ENCODE measurements around the gene TDRD7.
"Not testable (repeated sequence)": the region's sequence is repeated elsewhere in the genome, so short reads cannot be mapped to it uniquely, and the experiment has no call there.

The TDRD7 gene

DNA sequence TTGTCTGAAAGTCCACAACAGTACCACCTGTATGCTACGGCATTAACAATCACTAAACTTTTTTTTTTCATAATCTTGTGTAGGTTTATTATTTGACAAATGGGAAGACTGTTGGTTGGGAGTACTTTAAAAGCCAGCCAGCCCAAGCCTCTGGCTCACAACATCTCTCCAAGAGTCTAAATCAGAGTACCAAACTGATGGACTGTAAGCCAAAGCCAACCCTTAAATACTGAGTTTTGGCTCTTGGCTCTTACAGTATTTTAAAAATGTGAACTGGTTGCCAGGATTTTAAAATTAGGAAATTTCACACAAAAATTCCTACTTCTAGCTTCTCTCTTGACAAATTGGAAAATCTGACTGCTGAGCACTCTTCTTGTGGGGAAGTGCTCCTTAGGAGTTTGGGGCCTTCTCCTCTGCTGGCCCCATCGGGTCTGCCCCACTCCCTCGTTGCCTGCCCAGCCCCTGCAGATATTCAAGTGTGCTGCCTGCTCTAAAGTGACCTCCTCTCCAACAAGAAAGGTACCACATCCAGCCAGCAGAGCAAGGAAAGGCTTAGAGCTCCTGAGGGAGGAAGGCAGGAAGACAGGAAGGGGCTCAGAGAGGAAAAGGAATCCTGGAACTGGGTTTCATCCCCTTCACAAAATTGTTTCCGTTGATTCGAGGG, 67.7 kb downstream of the TDRD7 start:
- no peak for DNase-seq

DNA sequence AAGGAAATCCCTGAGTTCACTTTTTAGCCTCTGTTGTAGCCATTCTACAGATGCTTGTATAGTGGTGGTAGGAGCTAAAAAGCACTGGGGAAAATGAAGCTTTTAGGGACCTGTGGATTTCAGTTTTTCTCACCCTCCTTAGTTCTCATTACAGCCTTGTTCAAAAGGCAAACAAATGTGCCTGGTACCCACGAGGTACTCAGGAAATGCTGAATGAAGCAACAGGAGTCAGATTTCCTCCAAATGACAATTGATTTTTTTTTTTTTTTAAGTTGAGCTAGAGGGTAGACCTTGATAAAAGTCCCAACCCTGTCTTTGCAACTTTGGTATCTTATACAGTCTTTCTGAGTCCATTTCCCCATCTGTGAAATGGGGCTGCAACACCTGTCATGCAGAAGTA, 68.3 kb downstream of the TDRD7 start:
- no peak for DNase-seq

DNA sequence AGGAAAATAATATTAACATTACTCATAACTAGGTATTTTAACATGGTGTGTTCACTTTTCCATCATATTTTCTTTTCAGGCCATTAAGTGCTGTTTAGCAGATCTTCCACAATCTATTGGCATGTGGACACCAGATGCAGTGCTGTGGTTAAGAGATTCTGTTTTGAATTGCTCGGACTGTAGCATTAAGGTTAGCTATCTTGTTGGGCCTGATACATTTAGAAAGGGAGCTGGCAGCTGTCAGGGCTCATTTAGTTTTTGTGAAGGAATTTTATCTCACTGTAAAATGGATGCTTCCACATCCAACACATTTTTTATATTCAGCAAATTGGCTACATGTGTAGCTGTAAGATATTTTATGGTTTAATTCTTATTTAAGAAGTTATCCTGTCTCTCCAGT, 68.9 kb downstream of the TDRD7 start:
- no peak for DNase-seq

DNA sequence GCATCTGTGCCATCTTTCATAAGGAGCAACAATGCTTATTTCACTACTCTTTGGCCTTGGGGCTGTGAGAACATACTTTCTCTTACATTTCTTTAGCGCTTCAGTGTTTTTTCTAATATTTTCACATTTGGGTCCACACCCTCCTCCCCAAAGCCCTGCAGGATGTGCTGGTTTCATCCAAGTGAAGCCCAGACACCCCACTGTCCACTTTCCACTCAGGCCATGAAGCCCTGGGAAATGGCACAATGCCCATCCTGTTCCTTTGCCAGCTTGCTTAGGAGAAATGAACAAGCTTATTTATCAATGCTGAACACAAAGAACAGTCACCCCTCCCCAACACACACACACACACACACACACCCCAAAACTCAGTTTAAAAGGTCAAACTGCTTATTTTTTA, 72.2 kb downstream of the TDRD7 start:
- no peak for DNase-seq

DNA sequence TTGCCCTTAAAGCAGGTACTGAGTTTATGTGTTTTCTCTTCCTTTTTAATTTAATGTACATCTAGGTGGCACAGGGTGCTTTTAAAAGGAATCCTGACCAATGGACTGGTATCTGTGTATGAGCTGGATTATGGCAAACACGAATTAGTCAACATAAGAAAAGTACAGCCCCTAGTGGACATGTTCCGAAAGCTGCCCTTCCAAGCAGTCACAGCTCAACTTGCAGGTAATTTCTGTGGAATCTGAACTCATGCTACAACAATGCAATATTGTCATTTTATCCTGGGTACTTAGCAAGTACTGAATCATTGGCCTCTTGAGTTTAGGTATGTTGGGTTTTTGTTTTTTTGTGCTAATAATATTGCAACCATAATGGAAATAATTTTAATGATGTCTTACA, 75.2 kb downstream of the TDRD7 start:
- peak; percentile 30 for DNase-seq

DNA sequence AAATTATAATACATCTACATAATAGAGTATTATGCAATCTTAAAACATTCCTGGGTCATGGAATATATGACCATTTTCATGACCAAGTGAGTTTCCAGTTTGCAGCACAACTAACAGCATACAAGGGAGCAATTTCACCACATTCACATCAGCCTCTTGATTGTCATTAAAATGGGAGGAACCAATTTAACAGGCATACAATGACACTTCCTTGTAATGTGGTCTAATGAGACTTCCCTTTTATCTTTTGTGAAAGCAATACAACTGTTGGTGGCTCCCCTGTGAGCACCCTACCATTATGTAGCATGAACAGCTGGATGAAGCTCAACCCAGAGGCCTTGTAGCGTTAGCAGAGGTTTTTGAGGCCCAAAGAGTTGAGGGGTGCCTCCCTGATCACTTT, 76.0 kb downstream of the TDRD7 start:
- no peak for DNase-seq

DNA sequence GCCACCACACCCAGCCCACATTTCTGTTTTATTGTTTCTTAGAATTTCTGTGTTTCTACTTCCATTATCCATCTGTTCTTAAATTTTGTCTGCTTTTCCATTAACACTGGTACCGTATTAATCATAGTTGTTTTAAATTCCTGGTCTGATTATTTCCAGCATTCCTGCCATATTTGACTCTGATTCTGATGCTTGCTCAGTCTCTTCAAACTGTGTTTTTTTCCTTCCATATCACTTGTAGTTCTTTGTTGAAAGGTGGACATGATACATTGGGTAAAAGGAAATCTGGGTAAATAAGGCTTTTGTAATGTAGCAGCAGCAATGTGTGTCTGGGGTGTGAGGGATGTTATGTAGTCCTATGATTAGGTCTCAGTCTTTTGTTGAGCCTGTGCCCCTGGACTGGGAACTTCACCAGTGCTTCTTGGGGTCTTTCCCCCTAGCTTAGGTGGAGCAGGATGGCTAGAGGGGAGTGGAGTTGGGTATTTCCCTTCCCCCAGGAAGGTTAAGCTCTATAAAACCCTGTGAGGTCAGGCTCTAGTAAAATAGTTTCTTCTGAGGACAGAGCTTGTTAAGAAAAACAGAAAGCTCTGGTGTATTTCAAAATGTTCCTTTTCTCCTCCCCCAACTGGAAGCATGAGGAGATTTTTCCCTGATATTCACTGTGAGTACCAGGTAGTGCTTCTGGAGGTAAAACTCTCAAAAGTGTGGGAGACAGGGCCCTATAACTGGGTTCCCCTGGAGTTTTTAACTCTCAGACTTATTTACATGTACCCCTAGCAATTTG, 79.5 kb downstream of the TDRD7 start:
- no peak for DNase-seq

DNA sequence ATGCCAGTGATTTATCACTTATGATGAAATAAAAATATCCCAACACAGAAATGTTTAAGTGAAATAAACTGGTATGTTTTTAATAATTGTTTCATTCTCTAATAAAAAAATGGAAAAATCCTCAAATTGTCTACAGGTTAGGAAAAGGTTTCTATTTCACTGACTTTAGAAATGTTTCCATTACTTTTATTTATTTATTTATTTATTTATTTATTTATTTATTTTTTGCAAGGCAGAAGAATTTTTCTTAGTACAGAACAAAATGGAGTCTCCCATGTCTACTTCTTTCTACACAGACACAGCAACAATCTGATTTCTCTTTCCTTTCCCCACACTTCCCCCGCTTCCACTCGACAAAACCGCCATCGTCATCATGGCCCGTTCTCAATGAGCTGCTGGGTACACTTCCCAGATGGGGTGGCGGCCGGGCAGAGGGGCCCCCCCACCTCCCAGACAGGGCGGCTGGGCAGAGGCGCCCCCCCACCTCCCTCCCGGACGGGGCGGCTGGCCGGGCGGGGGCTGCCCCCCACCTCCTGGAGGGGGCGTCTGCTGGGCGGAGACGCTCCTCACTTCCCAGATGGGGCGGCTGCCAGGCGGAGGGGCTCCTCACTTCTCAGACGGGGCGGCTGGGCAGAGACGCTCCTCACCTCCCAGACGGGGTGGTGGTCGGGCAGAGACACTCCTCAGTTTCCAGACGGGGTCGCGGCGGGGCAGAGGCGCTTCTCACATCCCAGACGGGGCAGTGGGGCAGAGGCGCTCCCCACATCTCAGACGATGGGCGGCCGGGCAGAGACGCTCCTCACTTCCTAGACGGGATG, 85.9 kb downstream of the TDRD7 start:
- not testable (repeated sequence) for DNase-seq

DNA sequence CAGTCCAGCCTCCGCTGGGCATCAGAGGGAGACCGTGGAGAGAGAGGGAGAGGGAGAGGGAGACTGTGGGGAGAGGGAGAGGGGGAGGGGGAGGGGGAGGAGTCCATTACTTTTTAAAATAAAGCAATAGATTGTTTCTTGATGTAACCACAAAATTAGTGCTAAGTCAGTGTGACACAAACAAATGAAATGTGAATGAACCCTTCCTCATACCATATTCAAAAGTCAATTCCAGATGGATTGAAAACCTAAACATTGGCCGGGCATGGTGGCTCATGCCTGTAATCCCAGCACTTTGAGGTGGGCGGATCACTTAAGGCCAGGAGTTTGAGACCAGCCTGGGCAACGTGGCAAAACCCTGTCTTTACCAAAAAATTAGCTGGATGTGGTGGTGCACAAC, 87.0 kb downstream of the TDRD7 start:
- not testable (repeated sequence) for DNase-seq

DNA sequence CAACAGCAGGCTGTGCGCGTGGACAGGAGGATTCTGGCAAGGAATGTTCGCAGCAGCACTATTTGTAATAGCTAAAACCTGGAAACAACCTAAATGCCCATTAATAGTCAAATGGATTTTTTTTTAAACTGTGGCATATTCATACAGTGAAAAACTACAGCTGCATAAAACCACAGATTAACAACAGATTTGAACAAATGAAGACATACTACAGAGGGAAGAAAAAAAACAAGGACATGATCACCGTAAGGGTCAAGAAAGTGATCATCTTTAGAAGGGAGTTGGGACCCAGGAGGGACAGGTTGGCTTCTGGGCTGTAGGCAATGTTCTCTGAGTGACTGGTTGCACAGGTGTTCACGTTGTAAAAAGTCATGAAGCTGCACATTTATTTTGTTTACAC, 88.4 kb downstream of the TDRD7 start:
- DNase-seq, result no peak

DNA sequence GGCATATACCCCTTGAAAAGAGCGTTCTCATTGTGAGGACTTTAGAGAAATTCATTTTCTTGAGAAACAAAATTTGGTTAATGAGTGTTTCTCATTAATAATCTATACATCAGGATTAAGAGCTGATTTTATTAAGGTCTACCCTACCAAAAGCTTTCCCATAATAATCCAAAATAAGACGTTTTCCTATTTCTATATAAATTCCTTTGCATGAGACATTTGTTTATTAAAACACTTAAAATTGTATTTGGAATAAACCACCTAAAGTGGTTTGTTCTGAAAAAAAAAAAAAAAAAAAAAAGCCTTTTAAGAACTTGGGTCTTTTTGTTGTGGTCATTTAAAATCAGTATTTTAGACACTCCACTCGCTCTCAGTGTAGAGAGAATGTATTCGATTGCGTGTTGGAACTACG, 88.9 kb downstream of the TDRD7 start:
- no peak for DNase-seq

DNA sequence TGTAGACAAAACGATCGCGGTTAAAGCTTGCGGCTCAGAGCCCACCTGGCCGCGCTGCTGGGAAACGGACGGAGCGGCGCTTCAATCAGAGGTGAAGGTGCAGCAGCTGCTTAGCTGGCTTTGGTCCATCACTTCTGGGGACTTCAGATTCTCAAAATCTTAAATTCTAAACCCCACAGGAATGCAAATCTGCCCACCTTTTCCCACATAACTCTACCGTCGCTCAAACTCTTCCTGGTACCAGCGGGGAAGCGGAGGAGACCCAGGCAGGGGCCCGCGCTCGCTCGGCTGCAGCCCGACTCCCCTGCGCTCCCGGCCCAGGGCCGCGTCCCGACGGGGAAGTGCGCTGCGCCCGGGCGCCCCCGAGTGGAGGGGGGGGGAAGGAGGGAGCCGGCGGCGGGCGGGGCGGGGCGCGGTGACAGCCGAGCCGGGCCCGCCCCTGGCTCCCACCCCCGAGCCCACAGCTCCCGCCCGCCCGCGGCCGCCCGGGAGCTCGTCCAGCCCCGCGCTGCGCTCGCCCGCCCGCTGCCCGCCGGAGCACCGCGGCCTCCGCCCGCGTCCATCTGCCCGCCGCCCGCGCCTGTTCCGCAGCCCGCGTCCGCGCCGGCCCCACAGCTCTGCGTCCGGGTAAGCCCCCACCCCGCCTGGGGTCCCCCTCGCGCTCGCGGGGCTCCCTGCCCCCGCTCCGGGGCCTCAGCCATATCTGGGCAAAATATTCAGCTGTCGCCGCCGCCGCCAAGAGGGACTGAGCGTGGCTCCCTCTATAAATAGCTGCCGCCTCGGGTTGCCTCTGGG, 89.5 kb downstream of the TDRD7 start, which contains the start of gene TMOD1:
Gene TMOD1, plus strand, starts transcription at position 490 of the 795 bp plus-strand sequence. CDS start 22,523 bp downstream, outside the sequence.
- DNase-seq, result peak; percentile 61

DNA sequence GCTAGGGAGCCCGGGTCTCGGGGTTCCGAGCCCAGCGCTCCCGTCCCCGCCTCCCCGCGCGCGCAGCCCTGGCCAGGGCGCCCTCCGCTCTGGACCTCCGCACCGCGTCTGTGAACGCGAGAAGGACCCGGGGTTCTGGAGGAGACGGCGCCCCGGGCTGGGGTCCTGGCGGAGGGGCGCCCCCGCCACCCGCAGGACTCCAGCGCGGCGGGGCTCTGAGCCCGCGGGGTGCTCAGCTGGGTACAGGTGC, 90.0 kb downstream of the TDRD7 start:
- DNase-seq, result no peak

DNA sequence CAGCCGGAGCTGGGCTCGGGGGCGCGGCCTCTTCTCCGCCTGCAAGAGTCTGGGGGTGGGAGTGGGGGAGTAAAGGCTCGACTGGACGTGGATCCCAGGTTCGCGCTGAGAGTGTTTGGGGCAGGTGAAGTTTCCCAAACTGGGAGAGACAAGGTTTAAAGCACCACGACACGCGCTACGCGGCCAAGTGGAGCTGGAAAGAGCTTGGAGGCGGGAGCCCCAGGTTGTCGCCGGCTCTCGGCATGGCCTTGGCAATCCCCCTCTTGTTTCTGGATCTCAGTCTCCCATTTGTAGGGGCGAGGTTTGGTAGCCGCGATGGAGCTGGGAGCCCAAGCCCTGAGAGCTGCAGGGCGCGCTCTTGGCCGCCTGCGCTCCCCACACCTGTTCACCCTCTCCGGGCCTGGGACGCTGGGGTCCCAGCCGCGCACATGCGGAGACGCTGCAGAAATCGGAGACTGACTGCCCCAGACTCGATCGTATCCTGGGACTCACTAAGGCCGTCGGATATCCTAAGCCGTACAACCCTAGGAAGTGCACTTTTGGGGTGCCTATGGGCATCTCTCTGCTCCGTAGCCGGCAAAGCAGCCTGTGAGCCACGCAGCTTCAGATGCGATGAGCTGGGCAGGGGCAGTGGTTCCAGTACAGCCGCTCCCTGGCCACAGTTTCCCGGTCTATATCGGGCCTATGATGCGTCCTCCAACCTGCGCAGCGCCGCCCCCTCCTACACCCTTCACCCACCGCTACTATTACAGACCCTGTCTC, 90.5 kb downstream of the TDRD7 start:
- no peak for DNase-seq

DNA sequence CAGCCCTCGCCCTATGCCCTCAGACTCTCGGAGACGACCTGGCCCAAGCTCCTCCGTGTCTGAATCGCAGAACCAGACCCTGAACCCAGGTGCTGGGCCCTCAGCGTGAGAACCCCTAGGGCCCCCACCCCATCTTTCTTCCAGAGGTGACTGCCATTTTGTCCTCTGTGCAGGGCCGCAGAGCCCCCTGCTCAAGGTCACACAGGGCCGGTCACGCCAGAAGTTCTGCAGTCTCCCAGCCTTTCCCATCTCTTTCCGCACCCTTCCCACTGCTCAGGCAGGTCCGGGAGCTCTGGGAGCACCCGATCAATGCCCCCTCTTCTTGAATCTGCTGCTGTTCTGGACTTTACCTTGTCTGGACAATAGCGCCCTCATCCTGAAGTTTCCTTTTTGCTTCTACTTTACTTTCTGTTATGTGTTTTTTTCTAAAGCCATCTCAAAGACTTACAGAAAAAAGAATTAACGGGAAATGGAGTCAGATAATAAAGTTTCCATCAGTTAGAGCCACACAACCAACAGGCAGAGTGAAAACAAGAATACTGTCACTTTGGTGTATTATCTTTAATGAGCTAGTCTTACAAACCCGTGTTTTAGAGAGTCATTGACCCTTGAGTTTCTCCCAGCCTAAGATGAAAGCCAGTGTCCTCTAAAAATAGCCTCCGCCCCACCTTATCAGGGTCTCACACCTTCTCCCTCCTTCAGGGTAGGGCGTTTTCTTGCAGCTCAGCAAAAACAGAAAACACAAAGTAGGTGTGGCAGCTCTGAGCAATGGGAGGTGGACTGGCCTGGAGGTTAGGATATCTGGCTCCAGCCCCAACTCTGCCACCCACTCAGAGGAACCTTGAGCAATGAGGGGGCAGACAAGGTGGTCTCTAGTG, 91.3 kb downstream of the TDRD7 start:
- DNase-seq, result no peak

DNA sequence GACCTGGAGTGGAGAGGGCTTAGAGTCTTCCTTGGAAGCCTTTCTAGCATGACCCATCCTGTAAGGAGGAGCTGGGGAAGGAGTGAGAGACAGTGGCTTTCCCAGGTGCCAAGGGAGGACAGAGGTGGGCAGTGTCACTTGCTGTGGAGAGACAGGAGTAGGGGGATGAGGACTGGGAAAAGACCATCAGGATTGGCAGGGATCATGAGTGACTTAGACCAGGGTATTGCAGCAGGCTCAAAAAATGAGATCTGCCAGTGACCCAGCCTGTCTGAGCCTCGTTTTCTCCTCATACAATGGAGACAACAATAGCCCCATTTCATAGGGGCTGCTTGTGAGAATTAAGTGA, 91.9 kb downstream of the TDRD7 start:
- DNase-seq, result no peak

DNA sequence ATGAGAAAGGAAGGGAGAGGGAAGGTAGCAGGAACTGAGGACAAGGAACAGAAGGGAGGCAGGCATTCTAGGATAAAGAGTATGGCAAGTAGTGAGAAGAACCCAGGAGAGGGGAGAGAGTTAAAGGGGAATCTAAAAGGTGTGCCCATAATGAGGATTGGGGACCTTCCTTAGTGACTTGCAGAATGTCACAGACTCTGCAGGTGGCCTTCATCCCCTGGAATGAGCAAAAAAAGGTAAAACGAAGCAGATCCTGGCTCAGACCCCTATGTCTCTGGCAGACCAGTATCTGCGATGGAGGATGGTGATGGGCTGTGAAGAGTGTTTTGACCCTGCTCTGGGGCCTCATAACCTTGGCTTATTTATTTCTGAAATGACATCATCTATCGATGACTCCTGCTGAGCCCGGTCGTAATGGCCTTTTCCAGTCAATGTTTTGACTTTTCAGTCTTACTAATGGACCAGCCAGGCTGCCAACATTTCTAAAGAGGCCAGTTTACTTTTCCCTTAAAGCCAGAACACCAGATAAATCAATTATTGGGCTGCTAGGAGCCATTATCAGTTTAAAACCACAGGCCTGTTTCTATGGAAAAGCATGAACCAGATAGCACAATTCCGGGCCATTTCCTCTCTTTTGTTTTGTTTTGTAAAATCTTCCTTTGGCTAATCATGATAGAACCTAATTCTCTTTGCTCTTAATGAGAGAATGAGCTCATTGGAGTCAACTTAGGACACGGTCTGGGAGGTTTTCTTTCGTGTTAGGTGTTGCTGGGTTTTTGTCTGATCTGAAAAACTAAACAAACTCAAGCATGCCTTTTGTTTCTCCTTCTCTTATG, 92.7 kb downstream of the TDRD7 start:
- no peak for DNase-seq

DNA sequence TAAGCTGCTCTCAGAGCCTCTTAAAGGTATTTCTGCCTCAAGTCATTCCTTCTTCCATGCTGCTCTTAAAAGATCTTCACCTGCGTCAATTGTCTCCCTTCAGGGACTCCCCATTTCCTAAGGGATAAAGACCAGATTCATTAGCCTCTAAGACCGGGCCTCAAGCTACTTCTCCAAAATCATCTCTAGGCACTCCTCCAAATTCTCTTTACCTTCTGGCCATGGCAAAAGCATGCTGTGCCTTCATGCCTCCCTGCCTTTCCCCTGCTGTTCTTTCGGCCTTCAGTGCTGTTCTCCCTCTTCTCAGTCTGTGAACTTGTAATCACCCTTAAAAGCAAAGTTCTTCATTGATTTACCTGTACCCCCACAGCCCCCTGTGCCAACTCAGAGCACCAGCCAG, 93.9 kb downstream of the TDRD7 start:
- no peak for DNase-seq

DNA sequence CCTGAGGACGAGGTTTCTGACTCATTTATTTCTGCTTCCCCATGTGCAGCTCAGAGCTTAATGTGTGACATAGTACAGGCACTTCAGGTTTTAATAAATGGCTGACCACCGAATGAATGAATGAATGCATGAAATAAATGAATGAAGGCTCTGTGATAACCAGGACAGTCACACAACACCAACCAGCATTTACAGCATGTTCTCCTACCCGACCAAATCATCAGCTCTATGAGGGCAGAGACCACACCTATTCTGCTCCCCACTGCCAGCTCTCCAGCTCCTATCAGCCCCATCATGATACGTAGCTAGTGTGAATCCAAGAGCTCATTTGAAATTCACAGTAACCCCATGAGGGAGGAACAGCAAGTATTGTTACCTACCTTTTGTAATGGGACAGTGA, 94.4 kb downstream of the TDRD7 start:
- DNase-seq, result no peak

DNA sequence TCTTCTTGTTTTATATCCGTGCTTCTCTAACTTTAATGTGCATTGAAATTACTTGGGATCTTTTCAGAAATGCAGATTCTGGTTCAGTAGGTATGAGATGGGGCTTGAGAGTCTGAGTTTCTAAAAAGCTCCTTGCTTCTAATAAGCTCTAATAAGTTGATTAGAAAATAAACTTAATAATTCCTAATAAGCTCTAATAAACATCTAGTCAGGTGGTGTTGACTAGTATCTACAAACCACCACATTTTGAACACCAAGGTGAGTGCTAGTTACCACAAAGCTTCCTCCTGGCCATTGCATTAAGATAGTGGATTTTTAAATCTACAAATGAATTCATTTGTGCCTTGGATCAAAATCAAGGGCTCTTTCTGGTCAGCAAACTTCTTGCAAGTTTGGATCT, 94.9 kb downstream of the TDRD7 start:
- DNase-seq, result no peak
